Measurements from ENCODE around the gene TRAM2.

The TRAM2 gene

GRCh38 chr6:52507557-52508260 lies 69.2 kb downstream of the TRAM2 start:
- no peak for DNase-seq (ENCODE audit: low spot score)

GRCh38 chr6:52506476-52506875 lies 70.4 kb downstream of the TRAM2 start:
- no peak for DNase-seq (ENCODE audit: low spot score)

DNA sequence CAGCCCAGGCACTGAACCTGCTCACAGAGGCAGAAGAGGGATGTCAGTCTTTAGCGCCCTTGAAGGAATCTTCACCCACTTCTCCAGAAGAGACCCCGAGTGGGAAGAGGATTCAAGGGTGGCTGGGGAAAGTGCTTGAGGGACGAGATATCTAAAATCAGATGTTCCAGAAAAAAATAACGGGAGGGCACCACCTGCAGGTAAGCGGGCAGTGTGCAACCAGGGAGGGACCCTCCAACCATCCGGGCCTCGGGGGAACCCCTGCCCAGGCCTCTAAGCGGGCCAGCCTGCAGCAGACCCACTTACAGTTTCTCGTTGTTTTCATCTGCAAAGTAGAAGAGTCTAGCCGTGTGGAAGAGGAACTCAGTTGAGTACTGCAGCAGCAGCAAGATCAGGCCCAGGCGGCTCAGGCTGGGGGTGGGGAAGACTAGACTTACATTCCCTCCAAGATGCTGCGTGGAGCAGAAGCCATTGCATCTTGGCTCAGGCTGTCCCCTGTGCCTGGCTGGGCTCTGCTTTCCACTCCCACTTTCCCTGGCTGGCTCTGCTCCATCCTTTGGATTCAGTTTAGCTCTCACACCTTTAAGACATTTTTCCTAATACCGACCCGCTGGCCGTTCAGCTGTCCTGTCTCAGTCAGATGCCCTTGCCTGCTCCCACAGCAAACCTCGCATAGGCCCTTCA lies 71.0 kb downstream of the TRAM2 start:
- DNase-seq (ENCODE audit: low spot score) = no peak

GRCh38 chr6:52504782-52505136 lies 72.1 kb downstream of the TRAM2 start:
- DNase-seq (ENCODE audit: low spot score) = no peak

DNA sequence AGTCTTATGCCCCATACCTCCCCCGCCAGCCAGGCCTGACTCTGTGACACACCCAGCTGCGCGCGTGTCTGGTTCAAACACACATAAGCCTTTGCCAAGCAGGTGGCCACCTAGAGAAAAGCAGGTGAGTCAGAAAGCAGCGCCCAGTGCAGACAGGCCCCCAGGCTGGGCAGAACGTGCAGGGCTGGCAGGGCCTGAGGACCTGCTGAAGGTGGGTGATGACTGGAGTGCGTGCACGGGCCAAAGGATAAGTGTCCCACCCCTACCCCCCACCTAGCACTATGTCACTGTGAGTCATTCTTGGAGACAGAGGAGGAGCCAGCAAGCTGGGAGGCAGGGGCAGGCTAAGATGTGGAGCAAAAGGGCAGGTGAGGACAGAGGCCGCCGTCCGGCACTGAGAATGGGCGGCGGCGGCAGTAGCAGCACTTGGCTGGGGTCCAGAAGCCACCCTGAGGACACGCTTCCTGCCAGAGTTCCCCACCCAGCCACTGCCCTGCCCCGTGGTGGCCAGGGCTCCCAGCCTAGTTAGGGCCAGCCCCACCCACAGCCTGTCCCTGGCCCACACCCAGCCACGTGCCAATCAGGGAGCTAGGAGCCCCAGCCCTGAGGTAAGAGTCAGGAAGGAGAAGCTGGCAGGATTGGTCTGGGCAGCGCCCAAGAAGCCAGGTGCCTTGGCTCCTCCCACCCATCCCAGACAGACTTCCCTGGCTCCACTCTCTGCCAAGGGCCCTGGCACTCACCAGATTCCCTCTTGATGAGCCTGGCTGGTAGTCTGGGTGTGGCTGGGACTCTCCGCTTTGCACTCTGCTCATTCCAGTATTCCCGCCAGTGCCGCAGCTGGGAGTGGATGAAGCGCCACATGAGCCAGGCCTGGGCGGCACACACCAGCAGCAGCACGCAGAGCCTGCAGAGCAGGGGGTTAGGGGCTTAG lies 72.7 kb downstream of the TRAM2 start:
- DNase-seq (ENCODE audit: low spot score) = no peak

GRCh38 chr6:52503323-52503747 lies 73.5 kb downstream of the TRAM2 start:
- no peak for DNase-seq (ENCODE audit: low spot score)

DNA sequence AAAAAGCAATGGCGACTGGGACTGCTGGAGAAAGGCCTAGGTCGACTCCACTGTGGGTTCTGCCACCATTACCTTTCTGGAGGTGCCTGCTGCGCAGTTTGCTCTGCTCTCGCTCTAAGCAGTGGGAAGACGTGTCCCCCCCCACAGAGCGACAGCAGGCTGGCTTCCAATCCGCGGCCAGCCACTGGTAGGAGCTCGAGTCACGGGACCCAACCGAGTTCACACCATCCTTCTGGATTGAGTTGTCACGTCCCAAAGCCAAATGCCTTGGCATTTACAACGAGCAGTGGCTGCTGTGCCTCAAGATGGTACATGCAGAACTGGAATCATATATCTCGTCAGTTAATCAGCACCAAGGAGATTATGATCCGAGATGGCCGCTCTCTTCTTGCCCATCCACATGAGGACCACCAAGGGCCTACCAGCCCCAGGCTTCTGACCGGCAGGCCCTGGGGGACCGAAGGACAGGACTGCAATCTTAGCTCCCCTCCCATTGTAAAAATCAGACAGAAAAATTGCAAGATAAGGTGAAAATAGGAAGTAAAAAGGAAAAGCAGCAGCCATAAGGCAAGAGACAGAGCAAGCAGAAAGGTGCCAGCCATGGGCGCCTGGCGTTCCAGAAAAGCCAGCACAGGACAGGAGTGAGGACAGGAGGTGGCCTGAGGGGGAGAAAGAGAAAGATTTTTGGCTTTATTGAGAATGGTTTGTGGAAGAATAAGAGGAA lies 74.4 kb downstream of the TRAM2 start:
- no peak for DNase-seq (ENCODE audit: low spot score)

DNA sequence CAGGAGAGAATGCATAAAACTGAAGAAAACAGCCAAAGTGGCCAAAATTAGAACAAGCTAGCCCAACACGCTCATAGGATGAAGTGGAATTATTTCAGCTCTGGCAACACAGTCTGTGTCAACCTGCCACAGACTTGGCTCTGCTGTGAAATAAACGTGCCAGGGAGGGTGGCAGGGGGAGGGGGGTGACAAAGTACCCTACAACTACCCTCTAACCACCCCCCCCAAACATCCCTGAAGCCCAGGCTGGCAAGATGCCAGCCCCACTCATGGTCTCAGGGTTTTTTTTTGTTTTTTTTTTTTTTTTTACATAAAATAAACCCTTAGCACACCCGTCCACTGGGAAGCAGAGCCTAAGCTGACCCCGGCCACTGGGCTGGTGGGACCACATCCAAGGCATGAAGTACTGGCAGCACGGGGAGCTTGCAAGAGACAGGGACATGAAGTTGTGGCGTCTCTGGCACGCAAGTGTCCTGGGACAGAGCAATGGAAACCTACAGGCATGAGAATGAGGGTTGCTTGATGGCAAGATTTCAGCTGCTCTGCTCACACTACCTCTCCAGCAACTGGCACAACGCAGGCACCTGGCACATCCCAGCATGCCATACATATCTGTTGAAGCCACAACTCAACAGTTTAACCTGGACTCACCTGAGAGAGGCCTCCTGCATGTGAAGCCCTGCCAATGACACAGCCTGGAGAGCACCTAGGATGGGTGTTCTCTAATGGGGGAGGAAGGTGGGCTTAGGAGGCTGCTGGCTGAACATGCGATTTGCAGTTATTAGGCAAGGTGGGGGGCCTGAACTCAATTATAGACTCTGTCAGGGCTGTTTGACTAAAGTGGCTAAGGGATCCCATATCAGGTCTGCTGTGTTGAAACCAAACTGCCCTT lies 76.4 kb downstream of the TRAM2 start:
- no peak for DNase-seq (ENCODE audit: low spot score)

- no peak for DNase-seq (ENCODE audit: low spot score)
These were observed 77.1 kb downstream of the TRAM2 start for GRCh38 chr6:52499681-52500236.

GRCh38 chr6:52499026-52499425 lies 77.8 kb downstream of the TRAM2 start:
- DNase-seq (ENCODE audit: low spot score) = no peak

DNA sequence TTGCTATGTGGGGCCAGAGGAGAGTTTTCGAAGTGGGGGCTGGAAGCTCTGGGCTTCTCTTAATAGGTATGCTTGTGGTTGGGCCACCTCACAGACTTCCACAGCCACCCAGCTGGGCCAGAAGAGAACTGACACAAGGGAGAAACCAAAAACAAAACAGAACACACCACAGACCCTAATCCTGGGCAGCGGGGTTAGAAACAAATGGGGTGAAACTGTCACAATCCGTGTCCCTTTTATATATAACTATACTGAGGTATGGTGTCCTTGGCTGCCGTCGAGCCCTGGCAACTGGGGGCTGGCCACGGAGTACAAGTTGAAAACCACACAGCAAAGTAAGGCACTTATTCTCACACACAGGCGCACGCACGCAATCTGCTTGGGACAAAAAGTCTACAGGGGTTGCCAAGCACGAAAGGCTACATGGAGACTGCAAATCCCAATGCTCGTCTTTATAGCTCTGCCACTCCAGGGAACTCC lies 78.3 kb downstream of the TRAM2 start:
- no peak for DNase-seq (ENCODE audit: low spot score)

DNA sequence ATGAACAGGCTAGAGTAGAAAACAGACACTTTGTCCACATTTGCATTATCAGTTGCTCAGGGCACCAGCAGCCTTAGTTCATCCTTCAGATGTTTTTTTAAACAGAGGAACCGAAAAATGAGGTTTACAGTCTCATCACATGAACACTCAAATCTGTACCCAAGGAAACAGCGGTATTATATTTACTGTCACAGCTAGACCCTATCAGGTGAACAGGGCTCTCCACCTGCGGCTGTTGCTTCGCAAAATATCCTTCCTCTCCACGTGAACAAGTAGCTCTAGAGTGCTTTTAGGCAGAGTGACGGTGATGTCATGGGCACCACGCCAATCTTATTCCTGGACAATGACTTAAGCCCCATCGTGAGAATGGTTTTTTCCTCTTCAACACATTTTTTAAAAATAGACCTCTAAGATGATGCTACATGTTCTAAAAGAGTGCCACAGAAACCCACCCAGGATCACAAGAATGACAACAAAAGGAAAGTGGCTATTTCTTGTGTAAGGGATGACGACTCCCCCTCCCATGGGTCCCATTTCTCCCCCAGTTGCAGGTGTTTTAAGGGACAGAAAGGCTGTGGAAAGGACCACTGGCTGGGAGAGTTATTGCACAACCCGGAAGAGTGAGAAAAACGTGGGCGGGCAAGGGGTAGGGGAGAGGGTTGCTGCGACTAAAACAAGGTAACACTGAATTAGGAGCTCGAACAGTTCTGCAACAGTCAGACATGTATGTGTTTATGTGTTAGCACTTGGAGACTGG lies 79.0 kb downstream of the TRAM2 start:
- DNase-seq (ENCODE audit: low spot score) = no peak

GRCh38 chr6:52496631-52497030 lies 80.2 kb downstream of the TRAM2 start:
- DNase-seq (ENCODE audit: low spot score) = no peak

- no peak for DNase-seq (ENCODE audit: low spot score)
These were observed 80.9 kb downstream of the TRAM2 start for GRCh38 chr6:52495922-52496321.

- DNase-seq (ENCODE audit: low spot score) = peak; percentile 40
These were observed 82.4 kb downstream of the TRAM2 start for GRCh38 chr6:52494298-52495072.

DNA sequence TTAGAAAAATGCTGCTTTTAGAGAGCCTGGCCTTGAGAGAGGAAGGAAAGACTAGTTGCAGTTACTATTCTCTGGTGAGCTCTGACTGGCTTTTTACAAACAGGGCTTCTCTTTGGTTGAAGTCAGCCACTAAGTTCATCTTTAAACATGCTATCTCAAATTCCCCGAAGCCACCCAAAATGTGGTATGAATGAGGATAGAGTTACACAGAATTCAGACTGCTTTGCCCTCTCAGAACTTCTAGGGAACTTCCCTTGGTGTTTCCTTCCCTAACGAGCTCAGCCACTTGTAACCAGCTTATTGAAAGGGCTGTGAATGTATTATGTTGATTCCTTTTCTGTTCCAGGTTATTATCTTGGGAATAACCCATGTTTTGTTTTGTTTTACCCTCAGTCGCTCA lies 83.2 kb downstream of the TRAM2 start:
- DNase-seq (ENCODE audit: low spot score) = no peak

DNA sequence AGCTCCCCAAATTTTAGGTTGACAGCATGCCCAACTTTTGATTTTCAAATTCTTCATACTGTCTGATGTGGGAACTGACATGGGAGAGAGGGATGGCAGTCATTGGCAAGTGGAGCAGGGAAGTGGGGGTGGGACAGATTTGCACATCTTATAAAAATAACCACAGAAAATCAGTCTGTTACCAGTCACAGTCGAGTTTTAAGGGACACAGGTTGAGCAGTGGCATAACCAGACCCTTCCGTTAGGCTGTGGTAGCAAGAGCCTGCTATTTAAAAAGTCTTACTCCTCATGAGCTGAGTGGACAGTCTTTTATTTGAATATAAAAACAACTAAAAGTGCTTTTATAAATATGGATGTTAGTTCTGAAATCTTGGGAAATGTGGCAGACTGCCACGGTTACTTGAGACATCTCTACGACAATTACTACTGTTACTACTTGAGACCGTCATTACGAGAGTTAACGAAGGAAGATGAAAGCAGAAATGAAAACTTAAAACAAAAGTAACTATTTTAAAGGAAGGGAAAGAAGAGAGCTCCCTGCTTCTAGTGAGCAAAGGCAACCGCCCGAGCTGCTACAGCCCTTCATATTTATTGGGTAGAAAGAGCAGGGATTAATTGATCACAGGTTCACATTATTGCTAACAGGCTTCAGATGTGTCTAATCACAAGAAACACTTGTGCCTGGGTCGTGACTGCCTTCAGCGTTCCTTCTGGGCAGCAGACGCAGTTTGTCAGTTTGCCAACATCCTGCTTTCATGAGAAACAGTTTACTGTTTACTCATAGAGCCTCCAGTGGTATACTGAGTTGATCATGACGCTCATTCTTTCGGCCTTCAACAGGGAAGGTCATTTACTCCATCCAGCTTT lies 85.4 kb downstream of the TRAM2 start:
- DNase-seq (ENCODE audit: low spot score) = no peak

DNA sequence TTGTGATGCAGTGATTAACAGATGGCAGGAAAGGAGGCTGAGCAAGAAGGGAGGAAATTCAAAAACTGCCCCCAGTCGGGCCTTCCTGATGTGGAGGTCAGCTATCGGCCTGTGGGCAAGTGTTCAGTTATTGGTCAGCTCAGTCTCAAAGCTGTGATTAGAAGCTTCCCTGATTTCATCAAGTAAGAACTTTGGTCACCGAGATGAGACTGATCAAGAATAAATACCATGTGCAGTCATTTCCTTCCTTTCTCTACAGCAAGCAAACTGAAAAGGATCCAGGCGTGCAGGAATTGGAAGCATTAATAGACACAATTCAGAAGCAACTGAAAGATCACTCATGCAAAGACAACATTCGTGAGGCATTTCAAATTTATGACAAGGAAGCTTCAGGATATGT lies 87.0 kb downstream of the TRAM2 start:
- DNase-seq (ENCODE audit: low spot score) = no peak

All from HuH-7 (cell line).